GM13976 (cell line): ENCODE data around the gene TNF.
"Not testable (repeated sequence)": the region's sequence is repeated elsewhere in the genome, so short reads cannot be mapped to it uniquely, and the experiment has no call there.

Experiments
- DNase-seq: peaks from one replicate; pipeline ENCODE4 v3.0.0; 2012; ENCODE audit warnings: low spot score
- CTCF ChIP-seq: IDR thresholded peaks from 2 replicates; pipeline ENCODE4 v1.5.1; 2012; ENCODE audit warnings: borderline replicate concordance, mild to moderate bottlenecking; ENCODE audit not compliant: insufficient read depth; ENCODE audit errors: extremely low read depth, missing control alignments, control extremely low read depth
- in situ Hi-C: fragments of 300-500 bp; cut with MboI; formaldehyde crosslinking; loops from one replicate; pipeline ENCODE4 v1.12.0; 2022; ENCODE audit warnings: low sequenced_read_pairs, mixed read lengths, inconsistent platforms; ENCODE audit not compliant: unreplicated experiment

TNF gene

GRCh38 chr6:31588871-31589650 lies 13.7 kb downstream of the TNF start:
- no peak for DNase-seq
- in situ Hi-C loops: no loop called here
- TF ChIP-seq CTCF: no peak

- in situ Hi-C loops: loop anchor here (10.0 kb wide), 1 partner anchor 96 kb away; the partner anchor contains the start of gene MICB
- DNase-seq: not testable (repeated sequence)
These were observed 15.3 kb downstream of the TNF start for GRCh38 chr6:31590691-31591090.

GRCh38 chr6:31592396-31592771 lies 17.0 kb downstream of the TNF start:
- in situ Hi-C loops: loop anchor here (10.0 kb wide), 1 partner anchor 98 kb away; the partner anchor contains the start of gene MICB
- no peak for TF ChIP-seq CTCF
- DNase-seq: no peak

GRCh38 chr6:31597006-31597405 lies 21.6 kb downstream of the TNF start:
- DNase-seq: no peak
- in situ Hi-C loops: loop anchor here (5.0 to 10.0 kb wide), 2 partner anchors 50 to 102 kb away; partner anchors contain the start of genes ATP6V1G2, MICB and NFKBIL1

GRCh38 chr6:31607317-31607716 lies 32.0 kb downstream of the TNF start:
- TF ChIP-seq CTCF: no peak
- in situ Hi-C loops: no loop called here
- DNase-seq: no peak

More at GRCh38 chr6:31597006-31597405, 21.6 kb downstream of the TNF start:
- TF ChIP-seq CTCF: no peak

- TF ChIP-seq CTCF: no peak
- in situ Hi-C loops: no loop called here
- DNase-seq: no peak
These were observed 34.4 kb downstream of the TNF start for GRCh38 chr6:31609519-31610406.
